22Rv1 (cell line): ENCODE data around the gene GSTO1.

Source experiments
- CTCF ChIP-seq: fragments of 450-650 bp; IDR thresholded peaks from 2 replicates; pipeline ENCODE4 v1.5.1; 2017; ENCODE audit warnings: mild to moderate bottlenecking
- ZFX ChIP-seq: fragments of 450-650 bp; IDR thresholded peaks from 2 replicates; pipeline ENCODE4 v1.6.1; 2017; ENCODE audit warnings: antibody characterized with exemption, borderline replicate concordance

- TF ChIP-seq CTCF (no peak), ZFX (no peak)
Measured at GRCh38 chr10:104256335-104256961, 1.8 kb downstream of the GSTO1 start.
